IMR-90 (cell line): ENCODE measurements around the gene PCIF1. TPM values are rescaled to one million over a fixed set of nuclear protein-coding genes. Genes with fewer than 3 reads are reported as not detected.

ENCODE experiments used
- ATAC-seq: fragments of 200-7000 bp; cut with Tn5 transposase; 2 replicates; pipeline ENCODE4 v1.9.1; 2020; ENCODE audit warnings: low read depth, mild to moderate bottlenecking, moderate library complexity
- BruUV-seq: library from RNA; stranded (reverse); fragments of 400-500 nt; replicated peaks from 2 replicates; lab custom pipeline; 2021; lab: Mats Ljungman, UMichigan
- CTCF ChIA-PET: fragments of 300-600 bp; formaldehyde crosslinking; extraction: SDS; loops from one replicate; lab custom pipeline; 2021; ENCODE audit warnings: antibody characterized with exemption; lab: Yijun Ruan, JAX
- POLR2A ChIA-PET: fragments of 300-600 bp; sonication (Branson Sonifier 250); formaldehyde crosslinking; loops from one replicate; lab custom pipeline; 2022; ENCODE audit warnings: antibody characterized with exemption; ENCODE audit not compliant: unreplicated experiment; lab: Charles Lee
- DNase-seq: peaks from one replicate; pipeline ENCODE4 v3.0.0; 2013
- H2AFZ ChIP-seq: replicated peaks from 2 replicates; pipeline ENCODE3; 2013; ENCODE audit warnings: low read length, mild to moderate bottlenecking; ENCODE audit not compliant: poor library complexity
- H2AK5ac ChIP-seq: 2 replicates; pipeline ENCODE4 v1.6.1; 2013; ENCODE audit warnings: low read depth, low read length, inconsistent platforms
- H2AK9ac ChIP-seq: replicated peaks from 2 replicates; pipeline ENCODE3; 2013; ENCODE audit warnings: mild to moderate bottlenecking, low read depth, low read length, moderate library complexity; ENCODE audit not compliant: poor library complexity
- H2BK120ac ChIP-seq: 2 replicates; pipeline ENCODE4 v1.6.1; 2013; ENCODE audit warnings: low read depth, low read length, inconsistent platforms
- H2BK15ac ChIP-seq: 3 replicates; pipeline ENCODE4 v1.6.1; 2013; ENCODE audit warnings: low read depth, low read length, inconsistent platforms
- H2BK20ac ChIP-seq: 2 replicates; pipeline ENCODE4 v1.6.1; 2013; ENCODE audit warnings: low read depth, mild to moderate bottlenecking, inconsistent platforms, low read length, moderate library complexity
- H2BK5ac ChIP-seq: 2 replicates; pipeline ENCODE4 v1.6.1; 2013; ENCODE audit warnings: mild to moderate bottlenecking, low read depth, low read length, inconsistent platforms; ENCODE audit not compliant: poor library complexity, severe bottlenecking
- H3K14ac ChIP-seq: replicated peaks from 2 replicates; pipeline ENCODE4 v1.6.1; 2013; ENCODE audit warnings: low read depth, low read length, inconsistent platforms
- H3K18ac ChIP-seq: 2 replicates; pipeline ENCODE4 v1.6.1; 2013; ENCODE audit warnings: low read depth, low read length, control low read depth
- H3K23ac ChIP-seq: 2 replicates; pipeline ENCODE4 v1.6.1; 2013; ENCODE audit warnings: low read depth, low read length, inconsistent platforms
- H3K27ac ChIP-seq: 2 replicates; pipeline ENCODE4 v1.5.1; 2013; ENCODE audit warnings: mild to moderate bottlenecking, control low read depth, low read length; ENCODE audit not compliant: insufficient read depth
- H3K27me3 ChIP-seq: 2 replicates; pipeline ENCODE4 v1.6.1; 2013; ENCODE audit warnings: low read length; ENCODE audit not compliant: control insufficient read depth, insufficient read depth
- H3K36me3 ChIP-seq: 2 replicates; pipeline ENCODE4 v1.6.1; 2013; ENCODE audit warnings: low read length, mixed read lengths; ENCODE audit not compliant: control insufficient read depth, insufficient read depth
- H3K4ac ChIP-seq: 2 replicates; pipeline ENCODE4 v1.6.1; 2013; ENCODE audit warnings: low read depth, low read length, inconsistent platforms
- H3K4me1 ChIP-seq: 2 replicates; pipeline ENCODE4 v1.6.1; 2013; ENCODE audit warnings: low read length, mixed read lengths; ENCODE audit not compliant: control insufficient read depth, insufficient read depth
- H3K4me2 ChIP-seq: 2 replicates; pipeline ENCODE4 v1.6.1; 2013; ENCODE audit warnings: low read depth, mild to moderate bottlenecking, control low read depth, low read length, moderate library complexity
- H3K4me3 ChIP-seq: 2 replicates; pipeline ENCODE4 v1.5.1; 2013; ENCODE audit warnings: low read depth, mild to moderate bottlenecking, control low read depth, low read length, moderate library complexity; ENCODE audit not compliant: insufficient read depth
- H3K56ac ChIP-seq: 2 replicates; pipeline ENCODE4 v1.6.1; 2013; ENCODE audit warnings: low read length, inconsistent platforms; ENCODE audit not compliant: insufficient read depth; ENCODE audit errors: extremely low read depth
- H3K79me1 ChIP-seq, 2 experiments: 2 replicates each; pipeline ENCODE4 v1.6.1; 2013; ENCODE audit warnings: low read length in 2 of 2, inconsistent platforms in 1 of 2, low read depth in 1 of 2
- H3K9ac ChIP-seq: 2 replicates; pipeline ENCODE4 v1.6.1; 2013; ENCODE audit warnings: low read depth, low read length, control low read depth
- H3K9me1 ChIP-seq: 2 replicates; pipeline ENCODE4 v1.6.1; 2013; ENCODE audit warnings: low read length, inconsistent platforms; ENCODE audit not compliant: insufficient read depth
- H3K9me3 ChIP-seq: 2 replicates; pipeline ENCODE4 v1.6.1; 2013; ENCODE audit warnings: low read length; ENCODE audit not compliant: control insufficient read depth, insufficient read depth
- H4K20me1 ChIP-seq: 2 replicates; pipeline ENCODE4 v1.6.1; 2013; ENCODE audit warnings: low read length, inconsistent platforms; ENCODE audit not compliant: insufficient read depth
- H4K5ac ChIP-seq: 2 replicates; pipeline ENCODE4 v1.6.1; 2013; ENCODE audit warnings: mild to moderate bottlenecking, low read depth, low read length, control low read depth
- H4K8ac ChIP-seq, 2 experiments: 2 replicates each; pipeline ENCODE4 v1.6.1; 2013; ENCODE audit warnings: low read depth in 2 of 2, low read length in 2 of 2, control low read depth in 1 of 2, inconsistent platforms in 1 of 2
- H4K91ac ChIP-seq: 2 replicates; pipeline ENCODE4 v1.6.1; 2013; ENCODE audit warnings: low read depth, low read length, inconsistent platforms; ENCODE audit not compliant: insufficient read depth
- BHLHE40 ChIP-seq: fragments of 150-350 bp; IDR thresholded peaks from 2 replicates; pipeline ENCODE4 v1.6.1; 2016; ENCODE audit warnings: mild to moderate bottlenecking, low read depth, low read length
- CEBPB ChIP-seq: IDR thresholded peaks from 2 replicates; pipeline ENCODE4 v1.6.1; 2012; ENCODE audit warnings: low read depth, low read length, improper control_type of control experiment
- CHD1 ChIP-seq: IDR thresholded peaks from 2 replicates; pipeline ENCODE4 v1.6.1; 2012; ENCODE audit warnings: low read depth, low read length, improper control_type of control experiment
- CTCF ChIP-seq: conservative IDR thresholded peaks from 2 replicates; pipeline ENCODE4 v1.5.1; 2012; ENCODE audit warnings: mild to moderate bottlenecking, low read depth, low read length, improper control_type of control experiment
- MAFK ChIP-seq: IDR thresholded peaks from 2 replicates; pipeline ENCODE4 v1.6.1; 2012; ENCODE audit warnings: low read depth, low read length, improper control_type of control experiment
- MAZ ChIP-seq: IDR thresholded peaks from 2 replicates; pipeline ENCODE4 v1.6.1; 2012; ENCODE audit warnings: low read depth, mild to moderate bottlenecking, low read length, improper control_type of control experiment, moderate library complexity, borderline replicate concordance
- MXI1 ChIP-seq: IDR thresholded peaks from 2 replicates; pipeline ENCODE4 v1.6.1; 2012; ENCODE audit warnings: low read depth, mild to moderate bottlenecking, low read length, moderate library complexity, borderline replicate concordance
- NFE2L2 ChIP-seq: fragments of 150-350 bp; IDR thresholded peaks from 2 replicates; pipeline ENCODE4 v1.6.1; 2016; ENCODE audit warnings: low read depth, mild to moderate bottlenecking, low read length
- POLR2A ChIP-seq: IDR thresholded peaks from 2 replicates; pipeline ENCODE4 v1.6.1; 2012; ENCODE audit warnings: mild to moderate bottlenecking, low read depth, low read length
- RAD21 ChIP-seq: IDR thresholded peaks from 2 replicates; pipeline ENCODE4 v1.6.1; 2012; ENCODE audit warnings: low read length, improper control_type of control experiment
- RCOR1 ChIP-seq: IDR thresholded peaks from 2 replicates; pipeline ENCODE4 v1.6.1; 2012; ENCODE audit warnings: mild to moderate bottlenecking, low read length, improper control_type of control experiment; ENCODE audit not compliant: insufficient replicate concordance
- RFX5 ChIP-seq: IDR thresholded peaks from 2 replicates; pipeline ENCODE4 v1.8.0; 2012; ENCODE audit warnings: low read depth, mild to moderate bottlenecking, low read length, moderate library complexity
- SMC3 ChIP-seq: fragments of 150-350 bp; IDR thresholded peaks from 2 replicates; pipeline ENCODE4 v1.6.1; 2016; ENCODE audit warnings: low read depth, mild to moderate bottlenecking, antibody characterized with exemption, low read length, moderate library complexity
- USF2 ChIP-seq: fragments of 150-350 bp; IDR thresholded peaks from 2 replicates; pipeline ENCODE4 v1.6.1; 2017; ENCODE audit warnings: mild to moderate bottlenecking, antibody characterized with exemption, low read length, low read depth
- WGBS, 2 experiments: methylation state at CpG; one replicate each; pipeline versions ENCODE4 v1.1.5 to v1.1.7; 2013; ENCODE audit warnings: missing lambda C conversion rate in 2 of 2; ENCODE audit not compliant: insufficient read length in 1 of 2; ENCODE audit errors: extremely low coverage in 2 of 2; 5-methylcytosine and 5-hydroxymethylcytosine counted together
- dilution Hi-C: fragments of 300-500 bp; cut with HindIII; formaldehyde crosslinking; loops from one replicate; pipeline ENCODE4 v1.14.3; 2018; ENCODE audit warnings: low sequenced_read_pairs; ENCODE audit not compliant: unreplicated experiment
- in situ Hi-C: fragments of 300-500 bp; cut with MboI; formaldehyde crosslinking; loops from 3 replicates; pipeline ENCODE4 v1.14.3; 2019; ENCODE audit warnings: low sequenced_read_pairs, inconsistent platforms, mixed read lengths
- intact Hi-C: fragments of 100-400 bp; cut with micrococcal nuclease; formaldehyde crosslinking; loops from 2 replicates; pipeline ENCODE4 v1.10.0; 2022
- polyA plus RNA-seq, 3 experiments: library from polyadenylated mRNA; depleted of rRNA; stranded (reverse); fragments of >200 nt; gene quantifications; 2 replicates each; pipeline ENCODE4 v1.2.3, GENCODE V29; 2012; ENCODE audit warnings: low replicate concordance in 1 of 3
- total RNA-seq: library from RNA; depleted of rRNA; stranded (reverse); fragments of >200 nt; gene quantifications from 2 replicates; pipeline ENCODE4 v1.2.3, GENCODE V29; 2012
- TF ChIP-seq, protein P1 (sequence below): fragments of 150-350 bp; IDR thresholded peaks from 2 replicates; pipeline ENCODE4 v1.6.1; 2016; ENCODE audit warnings: low read depth, mild to moderate bottlenecking, low read length, moderate library complexity, borderline replicate concordance

The PCIF1 gene
- total and polyA plus RNA-seq, 2 of the 4 experiments (the other 2 are of a cell fraction) = 5.4 to 18.3 TPM

- Histone ChIP-seq H2BK15ac (no peak overlapping the region), H3K27ac (no peak overlapping the region), H2BK20ac (no peak overlapping the region), H3K9me3 (no peaks in the 10 kb centered on the region), H4K91ac (no peak overlapping the region), H3K4me3 (no peak overlapping the region), H3K23ac (no peak overlapping the region), H3K9ac (no peak overlapping the region), H3K4me1 (peaks cover 2% of the 10 kb centered on the region; the same call in 1 of the 2 replicates), H2BK120ac (no peak overlapping the region), H3K18ac (no peak overlapping the region), H4K5ac (no peak overlapping the region), H3K9me1 (peaks cover 4% of the 10 kb centered on the region), H3K14ac (no peak overlapping the region), H2AK5ac (no peak overlapping the region), H3K4me2 (no peak overlapping the region), H3K56ac (no peak overlapping the region), H3K4ac (no peak overlapping the region), H2AK9ac (no peak overlapping the region), H2BK5ac (no peak overlapping the region), H2AFZ (no peak overlapping the region), H3K36me3 (peaks cover 26% of the 10 kb centered on the region), H4K8ac (no peak overlapping the region), H3K27me3 (no peaks in the 10 kb centered on the region), H3K79me1 (peaks cover 5 to 63% of the 10 kb centered on the region in 2 experiments; a peak in 3 of 4 replicates), H4K20me1 (no peaks in the 10 kb centered on the region; the same call in 1 of the 2 replicates)
- dilution Hi-C loops = no loop called here
- in situ Hi-C loops = no loop called here
- intact Hi-C loops = no loop called here
- ATAC-seq = no peak
- 95% methylated on average over 8 of the region's 19 CpGs; no CpG with 5 or more reads in 1 of the 2 experiments for WGBS, 2 experiments
- ChIA-PET POLR2A (no interaction called here), CTCF (no interaction called here)
- no TSS peak for BruUV-seq
- DNase-seq = no peak
- TF ChIP-seq USF2 (no peak), RCOR1 (no peak), BHLHE40 (no peak), POLR2A (no peak), NFE2L2 (no peak), RFX5 (no peak), MAZ (no peak), RAD21 (no peak), CTCF (no peak), SMC3 (no peak), MXI1 (no peak), CHD1 (no peak), MAFK (no peak), CEBPB (no peak)
- TF ChIP-seq, protein P1, sequence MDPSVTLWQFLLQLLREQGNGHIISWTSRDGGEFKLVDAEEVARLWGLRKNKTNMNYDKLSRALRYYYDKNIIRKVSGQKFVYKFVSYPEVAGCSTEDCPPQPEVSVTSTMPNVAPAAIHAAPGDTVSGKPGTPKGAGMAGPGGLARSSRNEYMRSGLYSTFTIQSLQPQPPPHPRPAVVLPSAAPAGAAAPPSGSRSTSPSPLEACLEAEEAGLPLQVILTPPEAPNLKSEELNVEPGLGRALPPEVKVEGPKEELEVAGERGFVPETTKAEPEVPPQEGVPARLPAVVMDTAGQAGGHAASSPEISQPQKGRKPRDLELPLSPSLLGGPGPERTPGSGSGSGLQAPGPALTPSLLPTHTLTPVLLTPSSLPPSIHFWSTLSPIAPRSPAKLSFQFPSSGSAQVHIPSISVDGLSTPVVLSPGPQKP = no peak
Observed at GRCh38 chr20:45886590-45887345, 47.7 kb upstream of the PCIF1 start.
